NCI-H2227 (cell line): Measurements from ENCODE around the gene OSBPL1A.

Experiments
- DNase-seq: peaks from one replicate; lab custom pipeline; 2025; ENCODE audit not compliant: unreplicated experiment; lab: John Stamatoyannopoulos, UW

Gene OSBPL1A

DNA sequence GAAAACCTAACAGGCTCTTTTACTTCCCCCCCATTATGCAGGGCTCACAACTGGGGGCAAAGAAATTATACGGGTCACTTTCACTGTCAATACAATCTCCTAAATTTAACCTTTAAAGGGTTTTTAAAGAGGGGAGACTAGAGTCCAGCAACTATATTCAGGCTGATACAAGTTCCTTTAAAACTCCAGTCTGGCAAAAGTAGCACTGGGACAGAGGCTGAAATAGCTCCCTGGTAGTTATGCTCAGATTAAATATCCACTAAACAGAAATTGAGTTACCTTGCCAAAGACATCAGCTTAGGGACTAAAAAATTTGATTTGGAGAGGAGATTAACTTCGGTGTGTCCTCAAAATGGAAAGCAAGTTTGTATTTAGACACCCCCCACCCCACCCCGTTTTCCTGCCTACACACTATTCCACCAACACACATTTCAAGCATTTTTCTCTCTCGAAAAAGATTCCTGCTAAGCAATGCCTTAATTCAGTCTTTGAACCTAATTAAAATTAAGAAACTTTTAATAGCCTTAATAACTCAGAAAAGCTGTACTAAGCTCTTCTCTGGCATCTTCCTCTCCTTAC is 127.2 kb downstream of the OSBPL1A start:
- no peak for DNase-seq

DNA sequence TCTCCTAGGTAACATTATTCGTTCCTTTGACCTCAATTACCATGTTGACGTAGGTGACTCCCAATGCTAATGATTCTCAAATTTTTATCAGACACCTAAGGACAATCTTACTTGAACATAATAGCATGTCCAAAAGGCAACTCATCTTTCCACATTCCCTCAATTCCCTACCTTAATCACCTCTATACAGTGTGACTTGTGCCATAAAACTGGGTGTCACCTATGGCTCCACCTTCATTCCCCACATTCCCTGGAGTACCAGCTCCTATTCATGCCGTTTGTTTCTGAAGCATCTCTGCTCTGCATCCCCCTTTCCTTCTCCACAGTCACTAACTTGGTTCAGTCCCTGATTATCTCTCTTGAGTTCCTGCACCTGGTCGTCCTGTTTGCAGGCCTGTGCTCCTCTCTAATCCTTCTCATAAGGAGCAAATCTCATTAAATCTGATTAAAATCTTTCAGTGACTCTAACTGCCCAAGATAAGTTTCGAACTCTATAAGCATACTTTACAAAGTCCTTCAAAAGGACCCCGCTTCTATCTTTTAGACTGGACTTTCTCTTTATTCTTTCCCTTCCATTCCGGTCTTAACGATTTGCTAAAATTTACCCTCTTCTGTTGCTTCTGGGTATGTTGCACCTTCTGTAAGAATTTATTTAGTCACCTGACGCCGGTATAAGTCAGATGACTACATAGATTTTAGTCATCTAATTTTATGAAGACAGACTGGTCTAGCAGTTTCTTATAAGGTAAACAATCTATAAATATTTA is 128.7 kb downstream of the OSBPL1A start:
- no peak for DNase-seq

DNA sequence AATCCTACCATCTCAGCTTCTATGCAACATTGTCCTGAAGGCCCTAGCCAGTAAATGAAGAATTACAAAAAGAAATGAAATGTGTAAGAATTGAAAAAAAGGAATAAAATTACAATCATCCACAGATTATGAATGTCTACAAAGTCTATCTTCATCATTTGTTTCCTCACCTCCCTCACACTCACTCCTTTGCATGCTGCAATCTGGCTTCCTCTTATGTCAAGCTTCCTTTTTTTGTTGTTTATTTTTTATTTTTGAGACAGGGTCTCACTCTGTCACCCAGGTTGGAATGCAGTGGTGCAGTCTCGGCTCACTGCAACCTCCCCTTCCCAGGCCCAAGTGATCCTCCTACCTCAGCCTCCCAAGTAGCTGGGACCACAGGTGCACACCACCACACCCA is 129.7 kb downstream of the OSBPL1A start:
- no peak for DNase-seq

DNA sequence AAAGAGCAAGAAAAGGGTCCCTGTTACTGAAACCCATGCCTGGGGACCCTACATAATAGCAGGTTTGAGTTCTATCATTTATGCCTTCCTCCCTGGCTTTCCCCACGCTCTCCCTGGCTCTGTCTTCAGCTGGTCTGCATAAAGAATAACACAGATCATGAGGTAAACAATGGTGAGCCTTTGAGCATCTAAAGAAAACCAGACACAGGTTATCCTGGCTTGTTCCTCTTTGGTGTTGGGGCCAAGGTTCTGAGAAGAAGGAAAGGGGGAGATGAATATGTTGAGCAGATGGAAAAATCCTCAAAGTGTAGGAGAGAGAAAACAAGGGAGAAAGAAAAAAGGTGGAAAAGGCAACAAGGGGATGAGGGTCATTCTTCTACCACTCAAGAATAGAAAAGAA is 131.5 kb downstream of the OSBPL1A start:
- DNase-seq: no peak

DNA sequence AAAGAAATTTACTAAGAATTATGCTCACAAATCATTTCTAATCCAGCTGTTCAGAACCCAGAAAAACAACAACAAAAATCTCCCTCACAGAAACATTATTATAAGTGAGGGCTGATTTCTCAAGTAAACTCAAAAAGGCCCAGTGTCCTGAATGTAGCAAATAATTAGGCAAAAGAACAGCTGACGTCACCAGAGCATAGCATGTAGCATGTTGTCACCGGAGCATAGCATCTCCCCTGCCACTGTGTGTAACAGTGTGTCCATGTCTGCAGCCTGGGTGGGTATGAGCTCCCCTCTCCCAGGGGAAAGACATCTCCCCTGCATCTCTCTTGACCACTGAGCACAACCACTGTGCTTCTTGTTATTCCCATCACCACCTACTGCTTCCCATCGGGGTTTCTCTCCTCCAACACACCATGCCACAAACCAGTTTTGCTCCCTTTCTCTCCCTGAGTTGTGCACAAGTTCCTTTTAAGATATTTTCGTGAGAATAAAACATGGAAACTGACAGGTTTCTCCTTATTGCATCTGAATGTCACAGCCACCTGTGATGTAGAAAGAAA is 132.0 kb downstream of the OSBPL1A start:
- DNase-seq: no peak

DNA sequence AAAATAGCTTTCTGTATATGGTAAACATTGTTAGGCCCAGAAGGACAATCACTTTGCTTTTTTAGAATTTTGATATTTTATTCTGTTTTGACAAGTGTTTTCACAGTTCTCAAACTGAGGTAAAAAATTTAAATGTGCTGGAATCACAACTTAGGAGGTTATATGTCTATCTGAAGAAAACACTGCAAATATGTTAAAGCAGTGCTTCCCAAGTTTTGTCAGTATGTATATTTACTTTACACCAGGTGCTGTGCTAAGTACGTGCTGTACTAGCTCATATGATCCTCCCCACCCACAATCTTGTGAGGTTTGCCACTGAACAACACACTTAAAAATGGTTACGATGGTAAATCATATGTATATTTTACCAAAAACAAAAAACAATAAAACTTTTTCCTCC is 134.6 kb downstream of the OSBPL1A start:
- DNase-seq: no peak

DNA sequence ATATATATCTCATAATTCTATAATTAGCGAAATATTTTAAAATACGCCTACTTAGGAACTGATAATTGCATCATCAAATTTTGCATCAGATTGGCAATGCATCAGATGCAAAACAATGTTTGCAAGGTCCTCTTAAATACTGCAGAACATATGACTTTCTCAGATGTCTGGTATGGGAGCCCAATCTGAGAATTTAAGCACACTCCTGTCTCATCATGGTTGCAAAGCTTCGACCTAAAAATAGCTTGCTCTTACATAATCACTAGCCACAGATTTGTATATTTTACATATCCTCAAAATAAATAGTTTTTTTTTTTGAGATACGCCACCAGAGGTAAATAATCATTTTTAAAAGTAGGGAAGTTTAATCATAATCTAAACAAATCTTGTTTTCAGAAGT is 135.5 kb downstream of the OSBPL1A start:
- no peak for DNase-seq

DNA sequence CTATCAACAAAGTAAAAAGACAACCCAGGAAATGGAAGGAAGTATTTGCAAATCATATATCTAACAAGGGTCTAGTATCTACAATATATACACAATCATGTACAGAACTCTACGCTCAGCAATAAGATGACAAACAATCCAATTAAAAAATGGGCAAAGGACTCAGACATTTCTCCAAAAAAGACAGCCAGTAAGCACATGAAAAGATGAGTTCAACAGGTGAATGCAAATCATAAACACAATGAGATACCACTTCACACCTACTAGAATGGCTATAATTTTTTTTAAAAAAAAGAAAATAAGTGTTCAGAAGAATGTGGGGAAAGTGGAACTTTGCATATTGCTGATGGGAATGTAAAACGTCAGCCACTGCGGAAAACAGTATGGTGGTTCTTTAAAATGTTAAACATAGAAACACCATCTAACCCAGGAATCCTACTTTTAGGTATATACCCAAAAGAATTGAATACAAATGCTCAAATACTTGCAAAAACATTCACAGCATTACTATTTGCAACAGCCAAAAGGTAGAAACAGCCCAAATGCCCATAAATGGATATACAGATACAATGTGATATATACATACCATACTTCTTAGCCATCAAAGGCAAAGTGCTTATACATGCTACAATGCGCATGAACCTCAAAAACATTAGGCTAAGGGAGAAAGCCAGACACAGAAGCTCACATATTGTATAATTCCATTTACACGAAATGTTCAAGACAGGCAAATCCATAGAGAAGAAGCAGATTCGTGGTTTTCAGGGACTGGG is 137.6 kb downstream of the OSBPL1A start:
- no peak for DNase-seq

DNA sequence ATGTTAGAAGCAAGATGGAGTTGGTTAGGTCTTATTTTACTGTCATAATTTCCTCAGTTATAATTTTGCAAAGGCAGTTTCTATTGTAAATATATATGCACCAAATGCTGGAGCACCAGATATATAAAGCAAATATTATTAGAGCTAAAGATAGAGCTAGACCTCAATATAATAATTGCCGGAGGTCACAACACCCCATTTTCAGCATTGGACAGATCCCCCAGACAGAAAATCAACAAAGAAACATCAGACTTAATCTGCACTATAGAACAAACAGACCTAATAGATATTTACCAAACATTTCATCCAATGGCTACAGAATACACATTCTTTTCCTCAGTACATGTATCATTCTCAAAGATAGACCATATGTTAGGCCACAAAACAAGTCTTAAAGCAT is 143.6 kb downstream of the OSBPL1A start:
- DNase-seq: no peak

DNA sequence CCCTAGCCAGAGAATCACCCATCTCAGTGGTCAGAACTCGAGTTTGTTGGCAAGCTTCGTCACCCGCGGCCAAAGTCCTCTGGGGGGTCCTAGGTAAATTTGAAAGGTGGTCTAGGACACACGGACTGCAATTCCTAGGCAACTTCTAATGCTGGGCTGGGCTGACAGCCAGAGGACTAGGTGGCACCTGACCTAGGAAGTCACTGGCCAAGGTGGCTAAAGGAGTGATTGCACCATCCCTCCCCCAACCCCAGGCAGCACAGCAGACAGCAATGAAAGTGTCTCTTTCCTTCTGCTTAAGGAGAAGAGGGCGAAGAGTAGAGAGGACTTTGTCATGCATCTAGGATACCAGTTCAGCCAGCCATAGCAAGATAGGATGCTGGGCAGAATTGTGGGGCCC is 147.9 kb downstream of the OSBPL1A start:
- DNase-seq: no peak

DNA sequence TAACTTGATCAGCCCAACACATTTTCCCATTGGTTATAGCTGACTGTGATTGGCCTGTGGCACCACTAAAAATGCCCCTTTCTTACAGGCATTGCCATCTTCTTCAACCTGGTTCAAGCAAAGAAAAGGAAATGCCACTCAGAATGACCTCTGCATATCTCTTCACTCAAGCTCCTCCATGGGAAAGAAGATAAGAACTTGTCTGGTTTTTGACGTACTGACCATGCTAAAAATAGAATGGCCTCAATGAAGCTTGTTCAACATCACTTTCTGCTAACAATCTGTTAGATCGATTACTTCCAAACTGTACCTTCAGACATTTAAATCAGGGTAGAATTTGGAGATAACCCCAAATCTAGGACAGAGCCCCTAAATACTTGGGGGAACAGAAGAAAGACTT is 149.3 kb downstream of the OSBPL1A start:
- no peak for DNase-seq

DNA sequence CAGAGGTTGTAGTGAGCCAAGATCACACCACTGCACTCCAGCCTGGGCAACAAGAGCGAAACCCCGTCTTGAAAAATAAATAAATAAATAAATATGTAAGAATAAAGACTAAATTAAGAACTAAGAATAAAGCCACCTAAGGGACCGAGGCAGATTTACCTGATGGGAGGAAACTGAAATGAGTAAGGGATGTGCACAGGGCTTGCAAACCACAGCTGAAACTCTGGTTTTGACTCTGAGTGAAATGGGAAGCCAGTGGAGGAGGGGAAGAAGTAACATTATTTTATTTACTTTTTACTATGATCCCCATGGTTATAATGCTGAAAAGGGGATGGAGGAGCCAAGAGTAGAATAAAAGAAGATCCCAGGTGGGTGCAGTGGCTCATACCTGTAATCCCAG is 151.5 kb downstream of the OSBPL1A start:
- DNase-seq: no peak

DNA sequence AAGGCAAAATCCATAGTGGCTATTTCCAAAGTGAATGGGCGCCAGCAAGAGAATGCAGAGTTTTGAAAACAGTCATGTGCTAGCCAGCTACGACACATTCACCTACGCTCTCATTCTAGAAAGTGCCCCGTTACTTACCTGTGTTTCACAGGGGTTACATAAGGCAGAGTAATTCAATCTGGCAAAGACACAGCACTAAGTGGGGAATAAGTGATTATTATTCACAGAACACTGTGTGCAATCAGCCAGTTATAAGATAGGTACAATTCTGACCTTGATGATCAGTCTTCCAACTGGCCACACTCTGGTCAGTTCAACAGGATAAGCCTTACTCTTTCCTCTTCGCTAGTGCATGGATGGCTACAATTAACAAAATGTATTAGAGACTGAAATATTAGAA is 152.9 kb downstream of the OSBPL1A start:
- DNase-seq: no peak

DNA sequence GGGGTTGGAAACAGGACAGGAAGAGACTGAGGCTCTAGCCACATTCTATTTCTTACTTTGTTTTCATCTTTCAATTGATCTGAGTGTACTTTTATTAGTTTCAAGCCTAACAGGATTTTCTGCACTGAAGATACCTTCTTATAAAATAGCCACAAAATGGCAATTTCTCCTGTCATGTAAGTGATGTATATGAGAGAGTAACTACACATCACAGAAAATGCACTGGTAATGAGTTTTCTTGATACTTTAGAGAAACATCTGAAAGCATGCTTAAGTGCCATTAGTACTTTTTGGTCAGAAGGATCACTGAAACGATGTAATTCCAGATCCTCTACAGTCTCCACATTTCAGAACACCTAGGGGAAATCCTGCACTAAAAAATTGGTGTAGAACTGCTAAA is 153.9 kb downstream of the OSBPL1A start:
- no peak for DNase-seq

DNA sequence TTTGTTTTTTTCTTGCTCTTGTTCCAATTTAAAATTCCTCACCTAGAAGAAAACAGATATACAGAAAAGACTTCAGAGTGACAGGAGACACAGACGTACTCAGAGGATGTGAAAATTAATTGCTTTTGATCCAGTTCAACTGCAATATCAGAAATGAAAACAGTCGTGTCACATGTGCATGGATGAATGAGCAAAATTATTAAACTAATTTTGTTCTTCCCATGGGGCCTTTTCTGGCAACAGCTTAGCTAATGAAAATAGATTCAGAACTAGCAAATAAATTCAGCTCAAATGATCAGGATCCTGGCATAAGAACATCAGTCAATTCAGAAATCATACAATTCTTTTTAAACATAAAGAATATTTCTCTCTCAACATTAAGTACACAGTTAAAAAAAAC is 158.3 kb downstream of the OSBPL1A start:
- no peak for DNase-seq

DNA sequence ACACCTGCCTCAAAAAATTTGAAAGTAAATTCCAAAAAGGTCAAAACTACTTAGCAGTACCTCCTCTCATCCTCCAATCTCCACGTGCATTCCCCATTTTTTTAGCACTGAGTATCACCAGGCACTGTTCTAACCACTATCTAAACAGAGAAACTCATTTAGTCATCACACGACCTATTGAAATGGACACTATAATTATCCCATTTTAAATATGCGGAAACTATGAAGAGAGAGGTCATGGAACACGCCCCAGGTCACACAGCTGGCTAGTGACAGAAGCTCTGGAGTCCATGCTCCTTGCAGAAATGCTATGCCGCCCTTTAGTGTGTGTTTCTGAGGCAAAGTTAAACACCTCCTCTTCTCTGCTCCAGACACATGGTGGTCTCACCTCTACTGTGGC is 159.2 kb downstream of the OSBPL1A start:
- DNase-seq: no peak

DNA sequence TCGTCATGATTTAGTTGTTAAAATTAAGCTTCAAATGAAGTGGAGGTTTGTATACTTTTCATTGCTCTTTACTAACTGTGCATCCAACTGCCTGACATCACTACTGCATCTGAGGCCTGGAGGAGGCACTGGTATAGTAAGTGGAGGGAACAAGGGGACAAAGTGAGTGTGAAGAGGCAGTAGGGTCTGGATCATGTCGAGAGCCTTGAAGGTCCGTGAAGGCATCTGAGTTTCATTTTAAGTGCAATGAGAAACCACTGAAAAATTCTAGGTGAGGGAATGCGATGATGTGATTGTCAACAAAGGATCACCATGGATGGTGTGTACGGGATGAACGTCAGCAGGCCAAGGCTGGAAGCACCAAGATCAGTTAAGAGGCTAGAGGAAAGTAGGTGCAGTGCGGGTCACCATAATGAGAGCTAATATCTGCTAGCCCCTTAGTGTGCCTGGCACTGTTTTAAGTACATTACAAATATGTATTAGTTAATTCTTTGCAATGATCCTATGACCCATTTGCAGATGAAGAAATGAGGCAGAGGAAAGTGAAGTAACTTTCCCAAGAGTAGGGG is 162.7 kb downstream of the OSBPL1A start:
- DNase-seq: no peak

DNA sequence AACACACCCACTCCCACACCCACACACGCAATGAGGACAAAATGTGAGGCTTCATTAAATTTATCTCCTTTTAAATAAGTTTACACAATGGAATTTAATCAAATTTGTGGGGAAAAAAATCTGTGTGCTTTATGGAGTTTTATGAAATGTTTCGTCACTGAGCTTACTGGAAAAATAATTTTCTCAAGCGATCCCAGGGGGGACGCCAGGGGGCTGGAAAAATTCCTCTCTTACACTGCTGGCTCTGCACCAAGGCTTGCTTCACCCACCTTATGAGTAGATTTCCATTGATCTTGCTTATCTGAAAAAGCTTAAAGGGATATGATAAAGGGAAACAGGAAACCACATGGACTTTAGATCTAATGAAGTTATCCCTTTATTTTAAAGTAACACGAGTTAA is 163.3 kb downstream of the OSBPL1A start:
- no peak for DNase-seq

DNA sequence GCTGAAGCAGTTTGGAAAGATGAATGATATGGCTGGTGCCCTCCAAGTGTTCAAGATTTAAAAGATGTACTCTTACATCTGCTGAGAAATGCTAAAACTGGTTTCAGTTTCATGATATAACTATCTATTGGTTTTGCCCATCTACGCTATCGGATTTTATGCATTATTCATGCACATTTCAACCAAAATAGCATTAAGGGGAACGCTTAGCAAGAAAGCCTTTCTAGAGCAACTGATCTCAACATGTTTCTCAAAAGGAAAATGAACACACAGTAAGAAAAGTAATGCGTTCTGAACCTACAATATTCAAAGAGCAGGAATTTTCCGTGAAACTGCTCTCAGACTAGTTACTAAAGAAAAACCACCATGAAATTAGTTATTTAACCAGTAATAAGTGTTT is 164.8 kb downstream of the OSBPL1A start:
- no peak for DNase-seq

DNA sequence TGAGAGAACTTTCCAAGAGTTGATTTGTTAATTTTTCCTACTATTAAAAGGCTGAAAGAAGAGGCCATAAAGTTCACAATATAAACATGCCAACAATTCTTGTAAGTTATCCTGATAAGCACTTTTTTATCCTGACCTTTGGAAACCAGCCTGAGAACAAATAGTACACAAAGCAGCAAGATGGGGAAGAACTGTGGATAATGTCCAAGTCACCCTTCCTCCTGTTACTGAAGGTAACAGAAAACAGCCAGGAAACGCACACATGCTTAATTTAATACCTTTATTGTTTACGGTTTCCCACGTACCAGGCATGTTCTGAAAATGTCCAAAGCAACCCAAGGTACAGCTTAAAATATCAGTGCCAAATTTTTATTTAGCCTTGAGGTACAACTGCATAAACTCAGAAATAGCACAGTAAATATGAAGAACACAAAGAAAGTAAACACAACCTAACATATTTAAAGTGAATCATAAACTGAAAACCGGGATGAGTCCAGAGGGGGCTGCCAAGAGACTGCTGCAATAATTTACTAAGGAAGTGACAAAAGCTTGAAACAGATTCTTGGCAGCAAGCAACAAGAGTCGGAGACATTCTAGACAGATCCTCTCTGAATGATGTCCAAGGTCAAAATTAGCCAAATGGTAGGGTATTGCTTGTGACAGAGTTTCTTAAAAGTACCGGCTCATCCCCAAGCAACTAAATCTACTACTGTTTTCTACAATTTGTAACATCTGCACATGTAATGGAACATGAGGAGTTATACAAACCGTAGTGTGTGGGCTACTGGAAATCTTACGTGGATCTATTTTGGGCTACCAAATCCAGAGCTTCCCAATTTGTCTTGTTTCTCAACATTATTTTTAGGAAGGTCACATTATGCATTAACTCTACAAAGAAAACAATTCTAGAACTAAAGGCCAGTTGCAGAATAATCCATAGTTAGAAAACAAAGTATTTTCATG is 165.6 kb downstream of the OSBPL1A start:
- no peak for DNase-seq

DNA sequence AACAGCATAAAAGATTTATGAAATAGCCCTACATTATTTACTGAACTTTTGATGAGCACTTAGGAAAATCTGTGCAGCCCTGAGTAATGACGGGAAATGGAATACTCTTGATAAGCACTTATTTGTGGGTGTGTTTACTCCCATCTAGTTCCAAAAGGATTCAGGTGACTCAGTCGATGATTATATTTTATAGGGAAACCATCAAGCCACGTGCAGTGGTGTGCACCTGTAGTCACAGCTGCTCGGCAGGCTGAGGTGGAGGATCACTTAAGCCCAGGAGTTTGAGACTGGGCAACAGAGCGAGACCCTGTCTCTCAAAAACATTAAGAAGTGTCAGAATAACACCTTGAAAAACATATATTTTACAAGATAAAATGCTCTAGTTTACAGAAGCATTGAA is 166.9 kb downstream of the OSBPL1A start:
- DNase-seq: no peak
